SU-DHL-6 (cell line): ENCODE data around the gene OSBPL9.

Experiments
- CTCF ChIP-seq: fragments of 200-600 bp; sonication (generic); IDR thresholded peaks from one replicate; pipeline ENCODE4 v1.5.1; 2017; ENCODE audit warnings: antibody characterized with exemption, mild to moderate bottlenecking, low read length, moderate library complexity; ENCODE audit not compliant: insufficient read depth, poor library complexity, severe bottlenecking
- EZH2phosphoT487 ChIP-seq: fragments of 200-600 bp; sonication (generic), shearing (Covaris generic); conservative IDR thresholded peaks from 2 replicates; pipeline ENCODE4 v1.6.1; 2018; ENCODE audit warnings: mild to moderate bottlenecking, antibody characterized with exemption, low read length, moderate library complexity, mixed read lengths

GRCh38 chr1:51792864-51793263 lies 176.0 kb downstream of the OSBPL9 start:
- TF ChIP-seq CTCF (no peak), EZH2phosphoT487 (no peak)
